Astrocyte (in vitro differentiated cells and primary cell): ENCODE measurements around the gene RPS28.
"Not testable (repeated sequence)": the region's sequence is repeated elsewhere in the genome, so short reads cannot be mapped to it uniquely, and the experiment has no call there.

Experiments
- EZH2 ChIP-seq: IDR thresholded peaks from 2 replicates; pipeline ENCODE4 v1.6.1; 2012; ENCODE audit warnings: mild to moderate bottlenecking, low read length, inconsistent platforms; ENCODE audit not compliant: insufficient read depth
- TF ChIP-seq, protein P1 (sequence below): IDR thresholded peaks from 2 replicates; pipeline ENCODE4 v1.5.1; 2011; ENCODE audit warnings: low read depth, mild to moderate bottlenecking, inconsistent platforms, low read length, moderate library complexity; ENCODE audit not compliant: insufficient read depth

DNA sequence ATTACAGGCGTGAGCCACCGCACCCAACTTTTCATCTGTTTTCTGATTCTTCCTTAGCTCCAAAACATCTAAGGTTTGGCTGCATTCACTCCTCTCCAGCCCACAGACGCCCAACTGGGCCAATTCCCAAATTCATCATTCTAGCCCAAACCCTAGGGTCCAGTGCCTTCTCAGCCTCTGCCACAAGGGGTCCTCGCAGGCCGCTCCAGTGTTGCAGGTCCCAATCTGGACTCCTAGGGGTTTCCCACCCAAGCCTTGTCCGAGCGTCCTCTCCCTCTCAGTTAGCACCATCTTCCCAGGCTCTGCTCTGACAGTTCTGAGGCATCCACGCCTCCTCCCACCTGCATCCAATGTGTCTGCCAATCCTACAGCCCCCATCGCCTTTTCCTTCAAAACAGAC lies 30.0 kb upstream of the RPS28 start:
- TF ChIP-seq, protein P1, sequence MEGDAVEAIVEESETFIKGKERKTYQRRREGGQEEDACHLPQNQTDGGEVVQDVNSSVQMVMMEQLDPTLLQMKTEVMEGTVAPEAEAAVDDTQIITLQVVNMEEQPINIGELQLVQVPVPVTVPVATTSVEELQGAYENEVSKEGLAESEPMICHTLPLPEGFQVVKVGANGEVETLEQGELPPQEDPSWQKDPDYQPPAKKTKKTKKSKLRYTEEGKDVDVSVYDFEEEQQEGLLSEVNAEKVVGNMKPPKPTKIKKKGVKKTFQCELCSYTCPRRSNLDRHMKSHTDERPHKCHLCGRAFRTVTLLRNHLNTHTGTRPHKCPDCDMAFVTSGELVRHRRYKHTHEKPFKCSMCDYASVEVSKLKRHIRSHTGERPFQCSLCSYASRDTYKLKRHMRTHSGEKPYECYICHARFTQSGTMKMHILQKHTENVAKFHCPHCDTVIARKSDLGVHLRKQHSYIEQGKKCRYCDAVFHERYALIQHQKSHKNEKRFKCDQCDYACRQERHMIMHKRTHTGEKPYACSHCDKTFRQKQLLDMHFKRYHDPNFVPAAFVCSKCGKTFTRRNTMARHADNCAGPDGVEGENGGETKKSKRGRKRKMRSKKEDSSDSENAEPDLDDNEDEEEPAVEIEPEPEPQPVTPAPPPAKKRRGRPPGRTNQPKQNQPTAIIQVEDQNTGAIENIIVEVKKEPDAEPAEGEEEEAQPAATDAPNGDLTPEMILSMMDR, result not testable (repeated sequence)
- not testable (repeated sequence) for TF ChIP-seq EZH2
